C4-2B (cell line): ENCODE results near the gene C4B.
"Not testable (repeated sequence)": the region's sequence is repeated elsewhere in the genome, so short reads cannot be mapped to it uniquely, and the experiment has no call there.

Source experiments
- ZFX ChIP-seq: fragments of 450-650 bp; IDR thresholded peaks from 2 replicates; pipeline ENCODE4 v1.6.1; 2017
- TF ChIP-seq, protein P1 (sequence below): fragments of 450-650 bp; conservative IDR thresholded peaks from 2 replicates; pipeline ENCODE4 v1.5.1; 2017; ENCODE audit warnings: mild to moderate bottlenecking

DNA sequence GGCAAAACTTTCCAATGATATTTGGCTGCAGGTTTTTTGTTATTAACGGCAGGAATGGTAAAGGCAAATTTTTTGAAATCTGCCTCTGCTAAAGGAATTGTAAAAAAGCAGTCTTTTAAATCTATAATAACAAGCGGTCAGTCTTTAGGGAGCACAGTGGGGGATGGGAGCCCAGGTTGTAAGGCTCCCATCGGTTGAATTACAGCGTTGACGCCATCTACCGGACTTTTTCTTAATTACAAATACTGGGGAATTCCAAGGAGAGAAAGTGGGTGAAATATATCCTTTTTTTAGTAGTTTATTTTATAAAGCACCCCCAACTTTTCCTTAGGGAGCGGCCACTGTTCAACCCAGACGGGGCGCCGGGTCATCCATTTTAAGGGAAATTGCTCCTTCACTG, 25.2 kb upstream of the C4B start:
- TF ChIP-seq, protein P1, sequence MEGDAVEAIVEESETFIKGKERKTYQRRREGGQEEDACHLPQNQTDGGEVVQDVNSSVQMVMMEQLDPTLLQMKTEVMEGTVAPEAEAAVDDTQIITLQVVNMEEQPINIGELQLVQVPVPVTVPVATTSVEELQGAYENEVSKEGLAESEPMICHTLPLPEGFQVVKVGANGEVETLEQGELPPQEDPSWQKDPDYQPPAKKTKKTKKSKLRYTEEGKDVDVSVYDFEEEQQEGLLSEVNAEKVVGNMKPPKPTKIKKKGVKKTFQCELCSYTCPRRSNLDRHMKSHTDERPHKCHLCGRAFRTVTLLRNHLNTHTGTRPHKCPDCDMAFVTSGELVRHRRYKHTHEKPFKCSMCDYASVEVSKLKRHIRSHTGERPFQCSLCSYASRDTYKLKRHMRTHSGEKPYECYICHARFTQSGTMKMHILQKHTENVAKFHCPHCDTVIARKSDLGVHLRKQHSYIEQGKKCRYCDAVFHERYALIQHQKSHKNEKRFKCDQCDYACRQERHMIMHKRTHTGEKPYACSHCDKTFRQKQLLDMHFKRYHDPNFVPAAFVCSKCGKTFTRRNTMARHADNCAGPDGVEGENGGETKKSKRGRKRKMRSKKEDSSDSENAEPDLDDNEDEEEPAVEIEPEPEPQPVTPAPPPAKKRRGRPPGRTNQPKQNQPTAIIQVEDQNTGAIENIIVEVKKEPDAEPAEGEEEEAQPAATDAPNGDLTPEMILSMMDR: not testable (repeated sequence)
- TF ChIP-seq ZFX: not testable (repeated sequence)
